Activated naive CD4-positive, alpha-beta T cell treated with anti-CD3 and anti-CD28 coated beads, Interleukin-2, amount 50 U/mL, for 24 hours (primary cell): ENCODE results near the gene SLC6A7.

Source experiments
- H3K27ac Mint-ChIP-seq: one replicate; pipeline ENCODE4 v1.8.0; 2021; ENCODE audit warnings: mild to moderate bottlenecking, mixed read lengths
- H3K27me3 Mint-ChIP-seq: one replicate; pipeline ENCODE4 v1.8.0; 2021; ENCODE audit warnings: mixed read lengths
- H3K36me3 Mint-ChIP-seq: one replicate; pipeline ENCODE4 v1.8.0; 2021; ENCODE audit warnings: mixed read lengths
- H3K4me1 Mint-ChIP-seq: one replicate; pipeline ENCODE4 v1.8.0; 2021; ENCODE audit warnings: mixed read lengths
- H3K4me3 Mint-ChIP-seq: one replicate; pipeline ENCODE4 v1.8.0; 2021; ENCODE audit warnings: mild to moderate bottlenecking, mixed read lengths
- H3K9me3 Mint-ChIP-seq: one replicate; pipeline ENCODE4 v1.8.0; 2021; ENCODE audit warnings: mixed read lengths

The SLC6A7 gene

GRCh38 chr5:150211156-150212030 is 21.5 kb downstream of the SLC6A7 start:
- peaks cover 8% of the 10 kb centered on the region for H3K27me3 Mint-ChIP-seq
- no peaks in the 10 kb centered on the region for H3K36me3 Mint-ChIP-seq
- no peaks in the 10 kb centered on the region for H3K9me3 Mint-ChIP-seq
- no peak overlapping the region for H3K27ac Mint-ChIP-seq
- no peak overlapping the region for H3K4me3 Mint-ChIP-seq
- peaks cover 18% of the 10 kb centered on the region for H3K4me1 Mint-ChIP-seq

GRCh38 chr5:150213530-150213929 is 23.7 kb downstream of the SLC6A7 start:
- Mint-ChIP-seq H3K27ac (no peak overlapping the region), H3K9me3 (no peaks in the 10 kb centered on the region), H3K4me3 (no peak overlapping the region), H3K36me3 (no peaks in the 10 kb centered on the region), H3K27me3 (peaks cover 1% of the 10 kb centered on the region), H3K4me1 (peaks cover 13% of the 10 kb centered on the region)

GRCh38 chr5:150214289-150214688 is 24.4 kb downstream of the SLC6A7 start:
- no peaks in the 10 kb centered on the region for H3K36me3 Mint-ChIP-seq
- H3K27me3 Mint-ChIP-seq: no peaks in the 10 kb centered on the region
- H3K27ac Mint-ChIP-seq: no peak overlapping the region
- H3K4me1 Mint-ChIP-seq: peaks cover 5% of the 10 kb centered on the region
- no peak overlapping the region for H3K4me3 Mint-ChIP-seq
- H3K9me3 Mint-ChIP-seq: no peaks in the 10 kb centered on the region

GRCh38 chr5:150215979-150216944 is 26.4 kb downstream of the SLC6A7 start:
- peaks cover 3% of the 10 kb centered on the region for H3K4me1 Mint-ChIP-seq
- no peaks in the 10 kb centered on the region for H3K27me3 Mint-ChIP-seq
- no peak overlapping the region for H3K4me3 Mint-ChIP-seq
- H3K27ac Mint-ChIP-seq: peak overlapping the region; percentile 79
- no peaks in the 10 kb centered on the region for H3K36me3 Mint-ChIP-seq
- no peaks in the 10 kb centered on the region for H3K9me3 Mint-ChIP-seq

- Mint-ChIP-seq H3K4me3 (no peak overlapping the region), H3K36me3 (no peaks in the 10 kb centered on the region), H3K27ac (peak overlapping the region; percentile 79), H3K27me3 (no peaks in the 10 kb centered on the region), H3K4me1 (peaks cover 3% of the 10 kb centered on the region), H3K9me3 (no peaks in the 10 kb centered on the region)
These were observed 27.2 kb downstream of the SLC6A7 start for GRCh38 chr5:150217038-150217437.

- H3K4me1 Mint-ChIP-seq: peaks cover 3% of the 10 kb centered on the region
- H3K36me3 Mint-ChIP-seq: no peaks in the 10 kb centered on the region
- no peaks in the 10 kb centered on the region for H3K9me3 Mint-ChIP-seq
- no peaks in the 10 kb centered on the region for H3K27me3 Mint-ChIP-seq
- H3K4me3 Mint-ChIP-seq: no peak overlapping the region
- no peak overlapping the region for H3K27ac Mint-ChIP-seq
These were observed 28.2 kb downstream of the SLC6A7 start for GRCh38 chr5:150217873-150218692.

GRCh38 chr5:150218693-150219035 is 28.8 kb downstream of the SLC6A7 start:
- H3K27me3 Mint-ChIP-seq: no peaks in the 10 kb centered on the region
- no peak overlapping the region for H3K4me3 Mint-ChIP-seq
- H3K4me1 Mint-ChIP-seq: peaks cover 3% of the 10 kb centered on the region
- H3K36me3 Mint-ChIP-seq: no peaks in the 10 kb centered on the region
- H3K9me3 Mint-ChIP-seq: no peaks in the 10 kb centered on the region
- no peak overlapping the region for H3K27ac Mint-ChIP-seq

GRCh38 chr5:150219142-150219541 is 29.3 kb downstream of the SLC6A7 start:
- H3K27me3 Mint-ChIP-seq: no peaks in the 10 kb centered on the region
- H3K4me1 Mint-ChIP-seq: peaks cover 3% of the 10 kb centered on the region
- H3K36me3 Mint-ChIP-seq: no peaks in the 10 kb centered on the region
- H3K27ac Mint-ChIP-seq: no peak overlapping the region
- no peaks in the 10 kb centered on the region for H3K9me3 Mint-ChIP-seq
- no peak overlapping the region for H3K4me3 Mint-ChIP-seq

- Mint-ChIP-seq H3K4me1 (peaks cover 3% of the 10 kb centered on the region), H3K27ac (no peak overlapping the region), H3K4me3 (no peak overlapping the region), H3K36me3 (no peaks in the 10 kb centered on the region), H3K27me3 (no peaks in the 10 kb centered on the region), H3K9me3 (no peaks in the 10 kb centered on the region)
These were observed 30.0 kb downstream of the SLC6A7 start for GRCh38 chr5:150219861-150220260.

GRCh38 chr5:150221471-150221870 is 31.6 kb downstream of the SLC6A7 start:
- H3K9me3 Mint-ChIP-seq: no peaks in the 10 kb centered on the region
- no peaks in the 10 kb centered on the region for H3K36me3 Mint-ChIP-seq
- no peak overlapping the region for H3K27ac Mint-ChIP-seq
- H3K4me3 Mint-ChIP-seq: no peak overlapping the region
- peaks cover 3% of the 10 kb centered on the region for H3K4me1 Mint-ChIP-seq
- no peaks in the 10 kb centered on the region for H3K27me3 Mint-ChIP-seq

- no peak overlapping the region for H3K4me3 Mint-ChIP-seq
- H3K9me3 Mint-ChIP-seq: no peaks in the 10 kb centered on the region
- no peak overlapping the region for H3K27ac Mint-ChIP-seq
- peaks cover 2% of the 10 kb centered on the region for H3K4me1 Mint-ChIP-seq
- no peaks in the 10 kb centered on the region for H3K27me3 Mint-ChIP-seq
- no peaks in the 10 kb centered on the region for H3K36me3 Mint-ChIP-seq
These were observed 33.0 kb downstream of the SLC6A7 start for GRCh38 chr5:150222906-150223305.

GRCh38 chr5:150223474-150223873 is 33.6 kb downstream of the SLC6A7 start:
- Mint-ChIP-seq H3K4me1 (no peaks in the 10 kb centered on the region), H3K27ac (no peak overlapping the region), H3K4me3 (no peak overlapping the region), H3K36me3 (no peaks in the 10 kb centered on the region), H3K9me3 (no peaks in the 10 kb centered on the region), H3K27me3 (no peaks in the 10 kb centered on the region)

- Mint-ChIP-seq H3K4me1 (no peaks in the 10 kb centered on the region), H3K27me3 (no peaks in the 10 kb centered on the region), H3K36me3 (no peaks in the 10 kb centered on the region), H3K4me3 (no peak overlapping the region), H3K9me3 (no peaks in the 10 kb centered on the region), H3K27ac (no peak overlapping the region)
These were observed 34.7 kb downstream of the SLC6A7 start for GRCh38 chr5:150224483-150225027.

- Mint-ChIP-seq H3K27ac (no peak overlapping the region), H3K4me1 (no peaks in the 10 kb centered on the region), H3K4me3 (no peak overlapping the region), H3K36me3 (no peaks in the 10 kb centered on the region), H3K27me3 (no peaks in the 10 kb centered on the region), H3K9me3 (no peaks in the 10 kb centered on the region)
These were observed 37.2 kb downstream of the SLC6A7 start for GRCh38 chr5:150227036-150227435.

- H3K27me3 Mint-ChIP-seq: no peaks in the 10 kb centered on the region
- no peak overlapping the region for H3K4me3 Mint-ChIP-seq
- no peaks in the 10 kb centered on the region for H3K4me1 Mint-ChIP-seq
- H3K36me3 Mint-ChIP-seq: no peaks in the 10 kb centered on the region
- no peaks in the 10 kb centered on the region for H3K9me3 Mint-ChIP-seq
- no peak overlapping the region for H3K27ac Mint-ChIP-seq
These were observed 37.9 kb downstream of the SLC6A7 start for GRCh38 chr5:150227606-150228273.
